ENCODE measurements around the gene PHLPP1.

The PHLPP1 gene

GRCh38 chr18:63004466-63005089 is 289.2 kb downstream of the PHLPP1 start:
- DNase-seq (ENCODE audit: low spot score) = no peak

GRCh38 chr18:63005306-63005705 is 290.0 kb downstream of the PHLPP1 start:
- no peak for DNase-seq (ENCODE audit: low spot score)

- no peak for DNase-seq (ENCODE audit: low spot score)
Observed at GRCh38 chr18:63007231-63007630, 291.9 kb downstream of the PHLPP1 start.

- DNase-seq (ENCODE audit: low spot score) = peak; percentile 78
Observed at GRCh38 chr18:63016270-63016669, 300.9 kb downstream of the PHLPP1 start.

- no peak for DNase-seq (ENCODE audit: low spot score)
Observed at GRCh38 chr18:63017076-63017475, 301.7 kb downstream of the PHLPP1 start.

GRCh38 chr18:63017977-63018376 is 302.6 kb downstream of the PHLPP1 start:
- DNase-seq (ENCODE audit: low spot score) = no peak

GRCh38 chr18:63022429-63023022 is 307.2 kb downstream of the PHLPP1 start:
- no peak for DNase-seq (ENCODE audit: low spot score)

GRCh38 chr18:63025251-63026090 is 310.1 kb downstream of the PHLPP1 start:
- no peak for DNase-seq (ENCODE audit: low spot score)

GRCh38 chr18:63028380-63028779 is 313.0 kb downstream of the PHLPP1 start:
- DNase-seq (ENCODE audit: low spot score) = no peak
